Lung microvascular endothelial cell (primary cell): Measurements from ENCODE around the gene TFPI2. TPM values are rescaled to one million over a fixed set of nuclear protein-coding genes. Genes with fewer than 3 reads are reported as not detected.
"Not testable (repeated sequence)": the region's sequence is repeated elsewhere in the genome, so short reads cannot be mapped to it uniquely, and the experiment has no call there.

ENCODE experiments used
- DNase-seq, 2 donors: peaks; one replicate each; pipeline versions ENCODE4 v3.0.0 to v3.0.0-alpha.2; 2010; ENCODE audit warnings: low read depth in 2 of 2
- total RNA-seq: library from RNA; depleted of rRNA; stranded (reverse); fragments of >200 nt; gene quantifications from 2 replicates; pipeline ENCODE4 v1.2.1, GENCODE V29; 2014

Gene TFPI2, protein sequence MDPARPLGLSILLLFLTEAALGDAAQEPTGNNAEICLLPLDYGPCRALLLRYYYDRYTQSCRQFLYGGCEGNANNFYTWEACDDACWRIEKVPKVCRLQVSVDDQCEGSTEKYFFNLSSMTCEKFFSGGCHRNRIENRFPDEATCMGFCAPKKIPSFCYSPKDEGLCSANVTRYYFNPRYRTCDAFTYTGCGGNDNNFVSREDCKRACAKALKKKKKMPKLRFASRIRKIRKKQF
- total RNA-seq = 72.1 and 139 TPM in 2 replicates

DNA sequence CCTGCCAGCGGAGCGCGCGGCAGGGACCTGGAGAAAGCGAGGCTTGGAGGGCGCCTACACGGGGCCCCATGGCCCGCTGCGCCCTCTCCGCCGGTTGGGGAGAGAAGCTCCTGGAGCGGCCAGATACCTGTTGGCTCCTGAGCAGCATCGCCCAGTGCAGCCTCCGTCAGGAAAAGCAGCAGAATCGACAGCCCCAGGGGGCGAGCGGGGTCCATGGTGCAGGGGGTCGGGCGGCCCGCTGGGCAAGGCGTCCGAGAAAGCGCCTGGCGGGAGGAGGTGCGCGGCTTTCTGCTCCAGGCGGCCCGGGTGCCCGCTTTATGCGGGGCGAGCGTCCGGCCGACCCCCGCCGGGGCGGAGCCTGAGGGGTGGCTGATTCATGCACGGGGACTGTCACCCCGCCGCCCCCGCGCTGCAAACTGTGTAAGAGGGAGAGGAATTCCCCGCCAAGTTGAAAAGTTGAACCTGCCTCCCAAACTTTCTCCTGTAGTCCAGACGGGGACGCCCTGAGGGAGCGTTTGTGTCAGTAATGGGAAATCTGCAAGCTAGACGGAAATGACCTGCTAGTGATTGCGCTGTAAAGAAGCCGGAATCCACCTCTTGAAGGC lies at the start of gene TFPI2:
Gene TFPI2, minus strand, starts transcription at position 290 of the 605 bp plus-strand sequence. Its CDS starts 75 bp downstream, at position 215.
- peak; percentile 49 to 79 for DNase-seq

DNA sequence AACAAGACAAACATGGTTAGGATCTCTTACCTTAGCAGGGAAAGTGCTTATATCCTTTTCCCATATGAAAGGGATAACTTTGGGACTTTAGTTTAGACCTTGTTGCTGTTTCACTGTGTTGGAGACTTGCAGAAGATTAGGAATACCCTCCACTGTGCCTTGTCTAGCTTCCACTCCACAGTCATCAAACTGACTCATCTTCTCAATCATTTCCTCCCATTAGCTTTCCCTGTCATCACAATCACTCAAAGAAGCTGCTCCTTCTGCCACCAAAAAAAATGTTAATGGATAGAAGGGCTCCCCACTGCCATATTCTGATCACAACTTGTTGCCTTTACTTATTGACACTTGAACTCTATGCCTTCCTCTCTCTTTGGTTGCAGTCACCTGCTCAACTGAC lies 47.7 kb upstream of the TFPI2 start:
- DNase-seq = peak in 1 of 2 donors; percentile 73

DNA sequence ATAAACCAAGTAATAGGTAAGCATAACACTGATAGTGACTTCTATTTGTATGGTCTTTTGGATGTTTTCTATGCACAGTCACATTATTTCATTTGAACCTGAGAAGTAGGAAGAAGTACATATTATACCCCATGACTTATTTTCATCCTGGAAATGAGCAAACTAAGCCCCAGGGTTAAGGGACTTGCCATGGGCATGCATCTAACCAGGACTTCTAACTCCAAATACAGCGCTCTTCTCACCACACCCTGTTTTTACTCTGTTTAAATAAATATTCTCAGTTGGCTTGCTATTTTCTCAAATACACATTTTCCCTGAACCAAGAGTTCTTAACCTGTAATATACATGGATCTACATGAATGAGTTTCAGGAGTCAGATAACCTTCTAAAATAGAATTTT lies 47.3 kb upstream of the TFPI2 start:
- no peak for DNase-seq

DNA sequence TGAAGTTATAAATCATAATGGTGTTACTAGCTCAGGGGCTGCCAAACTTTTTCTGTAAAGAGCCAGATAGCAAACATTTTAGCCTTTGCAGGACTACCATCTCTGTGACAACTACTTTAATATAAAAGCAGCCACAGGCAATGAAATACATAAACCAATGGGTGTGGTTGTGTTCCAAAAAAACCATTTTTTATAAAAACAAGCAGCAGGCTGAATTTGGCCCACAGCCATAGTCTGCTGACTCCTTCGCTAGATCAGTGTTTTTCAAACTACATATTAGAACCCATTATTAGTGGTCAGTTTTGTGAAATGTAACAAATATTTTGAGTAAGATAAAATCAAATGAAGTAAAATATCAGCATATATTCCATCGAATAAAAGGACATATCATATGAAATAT lies 44.5 kb upstream of the TFPI2 start:
- peak; percentile 53 to 79 for DNase-seq

DNA sequence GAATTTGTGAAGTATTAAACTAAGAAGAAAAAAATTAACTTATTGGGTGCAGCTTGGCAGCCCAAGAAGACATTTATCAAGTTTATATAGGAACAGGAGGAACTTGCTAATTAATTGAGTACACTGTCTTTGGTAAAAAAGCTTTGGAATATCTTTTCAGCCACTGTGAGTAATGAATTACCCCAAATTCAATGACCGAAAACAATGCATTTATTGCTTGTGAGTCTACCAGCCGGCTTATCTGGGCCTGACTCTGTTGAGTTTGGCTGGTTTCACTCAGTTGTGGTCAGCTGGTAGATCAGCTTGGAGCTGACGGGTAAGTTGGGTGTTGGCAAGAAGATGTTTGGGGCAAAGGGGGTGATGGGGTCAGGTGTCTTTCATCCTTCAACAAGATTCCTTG lies 42.6 kb upstream of the TFPI2 start:
- DNase-seq = no peak

DNA sequence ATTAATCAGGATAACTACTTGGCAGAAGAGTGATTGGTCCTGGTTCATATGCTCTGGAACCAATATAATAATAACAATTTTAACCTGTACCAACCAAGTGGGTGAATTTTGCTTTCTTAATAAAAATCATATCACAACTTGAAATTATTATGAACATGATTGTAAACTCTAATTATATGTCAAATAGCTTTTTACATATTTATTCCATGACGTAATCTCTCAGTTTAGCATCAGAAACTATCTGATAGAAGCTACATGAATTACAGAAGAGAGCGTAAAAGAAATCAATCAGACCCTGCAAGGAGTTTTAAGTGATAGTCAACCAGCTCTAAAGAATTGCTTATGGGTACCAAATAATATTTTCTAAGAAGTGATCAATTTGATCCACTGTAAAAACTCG lies 41.1 kb upstream of the TFPI2 start:
- DNase-seq = no peak

DNA sequence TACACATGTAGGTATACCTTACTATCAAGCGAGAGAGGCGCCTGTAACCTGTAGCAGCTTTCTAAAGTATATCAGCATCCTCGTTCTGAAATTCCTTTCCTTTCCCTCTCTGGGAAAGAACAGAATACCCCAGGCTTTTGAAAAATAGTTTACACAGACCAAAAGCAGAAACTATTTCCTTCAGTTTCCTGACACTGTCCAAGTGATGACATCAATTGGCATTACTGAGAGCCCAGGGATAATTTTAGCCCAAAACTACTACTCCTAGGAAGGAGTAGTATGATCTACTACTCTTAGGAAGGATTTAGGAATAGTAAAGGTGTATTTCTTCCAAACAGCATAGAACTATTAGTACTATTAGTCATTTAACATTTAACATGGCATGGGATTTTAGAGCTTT lies 37.0 kb upstream of the TFPI2 start:
- no peak for DNase-seq

DNA sequence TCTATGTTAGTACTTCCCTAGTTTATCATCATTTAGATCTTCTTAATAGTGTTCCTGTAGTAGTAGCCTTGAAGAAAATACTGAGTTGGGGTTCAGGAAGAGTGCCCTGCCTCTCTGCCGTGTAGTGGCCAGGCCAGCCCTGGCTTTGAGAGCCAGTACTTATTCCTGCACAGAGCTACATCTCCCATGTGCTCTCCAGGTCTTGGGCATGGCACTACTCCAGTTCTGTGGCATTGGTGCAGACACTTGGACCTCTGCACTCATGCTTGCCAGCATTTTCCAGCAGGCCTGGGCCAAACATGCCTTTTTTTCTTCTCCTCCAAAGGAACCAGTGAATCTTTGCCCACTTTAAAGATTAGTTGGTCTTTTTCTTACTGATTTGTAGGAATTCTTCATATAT lies 36.2 kb upstream of the TFPI2 start:
- DNase-seq = no peak

DNA sequence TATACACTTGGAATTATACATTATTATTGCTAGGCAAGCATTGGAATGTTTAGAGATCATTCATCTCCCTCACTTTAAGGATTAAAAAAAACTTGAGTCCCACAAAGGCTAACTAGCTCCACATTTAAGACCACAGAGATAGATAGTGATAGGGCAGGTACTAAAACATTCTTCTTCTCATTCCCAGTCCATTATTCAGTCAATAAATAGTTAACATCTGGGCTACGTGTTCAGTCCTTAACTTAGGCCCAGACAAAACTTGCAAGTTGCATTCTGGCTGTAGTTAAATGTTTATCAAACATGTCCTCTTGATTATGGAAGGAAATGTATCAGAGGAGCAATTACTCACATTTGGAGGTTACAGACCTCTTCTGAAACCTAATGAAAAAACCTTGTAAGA lies 33.4 kb upstream of the TFPI2 start:
- DNase-seq = peak in 1 of 2 donors; percentile 61

DNA sequence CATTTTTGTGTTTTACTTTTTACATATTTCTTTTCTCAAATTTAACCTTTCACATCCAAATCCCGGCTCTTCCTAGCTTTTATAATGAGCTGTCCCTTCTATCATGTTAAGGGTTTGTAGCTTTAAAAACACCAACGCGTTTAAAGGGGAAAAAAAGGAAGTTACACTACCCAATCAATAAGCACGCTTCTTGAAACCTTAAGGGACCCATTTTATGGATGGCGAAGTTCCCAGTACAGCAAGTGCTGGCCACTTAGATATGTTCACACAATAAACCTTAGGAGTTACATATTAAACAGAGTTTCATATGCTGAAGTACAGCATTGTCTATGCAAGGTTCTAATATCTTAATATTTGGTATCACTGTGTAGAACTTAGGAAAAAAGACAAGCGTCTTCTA lies 32.7 kb upstream of the TFPI2 start:
- DNase-seq = peak; percentile 53 to 56

DNA sequence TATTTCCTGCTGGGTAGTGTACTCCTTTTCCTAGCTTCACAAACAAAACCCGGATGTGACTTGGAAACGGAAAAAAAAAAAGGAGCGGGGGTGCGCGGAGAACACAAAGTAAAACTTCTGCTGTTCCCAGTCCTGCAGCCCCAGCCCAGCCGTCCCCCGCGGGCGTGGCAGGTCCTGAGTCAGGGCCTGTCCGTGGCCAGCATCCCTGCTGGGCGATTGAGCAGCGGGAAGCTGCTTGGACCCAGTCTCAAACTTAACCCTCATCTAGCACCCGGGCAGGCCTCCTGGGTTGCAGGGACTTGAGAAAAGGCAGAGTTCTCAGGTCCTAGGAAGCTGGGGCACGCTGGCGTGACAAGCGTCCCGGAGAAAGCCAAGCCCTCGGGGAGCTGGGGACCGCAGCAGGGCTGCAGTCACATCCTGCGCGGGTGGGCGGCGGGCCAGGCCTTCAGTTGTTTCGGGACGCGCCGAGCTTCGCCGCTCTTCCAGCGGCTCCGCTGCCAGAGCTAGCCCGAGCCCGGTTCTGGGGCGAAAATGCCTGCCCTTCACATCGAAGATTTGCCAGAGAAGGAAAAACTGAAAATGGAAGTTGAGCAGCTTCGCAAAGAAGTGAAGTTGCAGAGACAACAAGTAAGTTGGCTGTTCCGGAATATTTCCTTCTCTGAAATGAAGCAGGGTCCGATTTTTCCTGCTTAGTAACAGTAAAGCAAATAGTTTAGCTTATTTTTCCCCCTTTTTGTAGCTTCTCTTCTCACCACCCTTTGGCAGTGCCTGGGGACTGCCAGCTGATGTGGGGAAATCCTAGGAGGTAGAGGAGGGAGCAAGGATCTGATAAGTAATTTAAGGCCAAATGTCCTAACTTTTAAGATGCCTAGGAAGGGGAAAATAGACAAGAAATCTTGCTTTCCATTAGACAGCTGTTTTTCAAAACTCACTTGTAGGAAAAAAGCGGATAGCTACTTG lies 31.3 kb upstream of the TFPI2 start, which contains the start of gene GNG11:
Gene GNG11, plus strand, starts transcription at position 129 of the 960 bp plus-strand sequence. Its CDS starts 403 bp downstream, at position 532.
- DNase-seq = peak; percentile 89 to 92

DNA sequence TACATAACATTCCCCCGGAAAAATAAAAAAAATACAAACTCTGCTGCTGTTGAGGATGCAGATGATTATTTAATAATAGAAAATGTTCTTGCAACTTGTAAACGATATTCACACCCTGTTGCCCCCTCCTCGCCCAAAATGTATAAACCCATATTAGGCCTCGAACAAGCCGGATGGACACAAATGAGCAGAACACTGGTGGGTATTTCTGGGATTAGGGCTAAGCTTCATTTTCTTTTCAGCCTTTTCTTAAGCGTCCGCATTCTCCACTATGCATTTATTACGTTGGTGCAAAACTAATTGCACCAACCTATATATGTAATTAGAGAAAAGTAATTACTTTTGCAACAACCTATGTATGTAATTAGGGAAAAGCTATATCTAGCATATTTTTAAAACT lies 30.6 kb upstream of the TFPI2 start:
- DNase-seq = no peak

DNA sequence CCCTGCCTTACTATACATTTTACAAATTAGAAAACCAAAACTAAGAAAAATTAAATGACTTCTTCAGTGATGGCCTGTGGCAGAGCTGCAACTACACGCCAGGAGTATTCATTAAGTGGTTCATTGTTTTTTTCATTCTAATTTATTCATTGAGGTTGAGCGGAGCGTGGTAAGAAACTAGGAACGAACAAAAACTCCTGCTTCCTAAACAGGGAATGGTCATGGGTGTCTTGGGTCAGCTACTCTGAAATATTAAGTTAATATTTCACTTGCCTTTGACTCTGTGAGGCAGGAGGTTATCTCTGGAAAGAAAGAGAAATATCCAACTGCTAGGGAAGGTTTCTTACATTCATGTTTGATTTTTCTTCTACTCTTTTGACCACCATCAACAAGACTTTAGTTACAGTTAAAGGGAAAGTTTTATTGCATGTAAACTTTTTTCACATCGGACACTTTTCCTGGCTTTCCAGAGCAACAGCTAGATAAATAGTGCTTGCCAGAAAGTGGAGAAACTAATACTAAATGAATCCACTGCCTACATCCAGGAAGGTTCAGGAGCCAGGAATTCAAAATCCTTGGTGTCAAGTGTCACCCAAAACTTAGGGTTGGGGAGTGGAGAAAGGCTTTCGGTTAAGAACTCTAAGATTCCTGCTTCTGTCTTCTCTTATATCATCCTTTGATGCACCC lies 30.1 kb upstream of the TFPI2 start:
- no peak for DNase-seq

DNA sequence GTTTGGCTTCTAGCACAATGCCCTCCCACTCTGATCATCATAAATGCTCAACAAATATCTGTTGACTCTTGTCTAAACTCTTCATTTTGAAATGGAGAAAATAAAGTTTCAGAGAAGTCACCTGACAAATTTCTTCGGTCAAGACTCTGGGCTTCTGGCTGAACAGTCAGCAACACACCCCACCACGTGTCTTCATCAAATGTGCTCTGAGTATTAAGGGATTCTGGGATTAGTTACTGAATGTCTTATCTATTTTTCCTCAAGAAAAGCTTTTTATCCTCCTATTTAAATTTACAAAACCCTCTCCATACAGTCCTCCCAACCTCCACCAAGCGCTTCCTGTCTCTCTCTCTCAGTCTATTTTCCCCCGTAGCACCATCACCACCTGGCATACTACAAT lies 25.8 kb upstream of the TFPI2 start:
- not testable (repeated sequence) for DNase-seq

DNA sequence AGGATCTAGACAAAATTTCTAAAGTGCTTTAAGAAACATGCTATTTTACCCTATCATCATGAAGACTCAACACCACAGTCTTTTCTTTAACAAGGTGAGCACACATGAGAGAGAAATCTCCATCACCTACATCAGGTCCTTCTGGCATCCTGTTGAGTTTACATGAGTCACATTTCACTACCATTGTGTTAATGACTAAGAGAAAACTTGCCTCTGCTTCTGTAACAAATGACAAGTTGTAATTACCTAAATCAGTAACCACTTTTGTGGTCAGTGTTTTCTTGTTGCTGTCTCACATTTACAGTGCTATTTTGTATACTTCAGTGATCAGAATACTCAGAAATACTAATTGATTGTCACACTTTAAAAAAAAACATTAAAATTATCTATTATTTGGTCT lies 25.3 kb upstream of the TFPI2 start:
- DNase-seq = peak in 1 of 2 donors; percentile 54

DNA sequence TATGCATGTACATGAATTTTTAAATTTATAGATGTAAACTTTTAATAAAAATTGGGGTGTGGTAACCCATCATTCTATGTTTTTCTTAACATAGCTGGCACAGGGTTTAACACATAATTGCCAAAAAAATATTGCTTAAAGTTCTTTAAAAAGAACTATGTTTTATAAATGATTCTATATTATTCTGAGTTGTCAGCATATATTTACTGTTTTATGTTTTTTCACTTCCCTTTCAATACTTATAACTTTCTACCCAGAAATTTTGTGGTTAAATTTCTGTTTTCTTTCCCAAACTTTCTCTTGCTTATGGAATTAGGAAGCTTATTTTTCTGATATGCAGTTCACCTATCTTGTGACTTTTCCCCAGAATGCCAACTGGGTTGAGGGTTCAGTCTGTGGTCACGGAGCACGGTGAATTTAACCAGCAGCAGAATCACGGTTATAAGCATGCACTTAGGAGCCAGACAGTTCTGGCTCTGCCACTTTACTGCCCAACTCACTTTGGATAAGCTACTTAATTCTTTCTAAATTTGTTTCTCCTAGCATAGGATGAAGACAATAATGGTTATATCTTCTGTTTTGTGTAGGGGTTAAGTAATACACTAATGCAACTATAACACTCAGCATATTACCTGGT lies 24.8 kb upstream of the TFPI2 start:
- not testable (repeated sequence) for DNase-seq

DNA sequence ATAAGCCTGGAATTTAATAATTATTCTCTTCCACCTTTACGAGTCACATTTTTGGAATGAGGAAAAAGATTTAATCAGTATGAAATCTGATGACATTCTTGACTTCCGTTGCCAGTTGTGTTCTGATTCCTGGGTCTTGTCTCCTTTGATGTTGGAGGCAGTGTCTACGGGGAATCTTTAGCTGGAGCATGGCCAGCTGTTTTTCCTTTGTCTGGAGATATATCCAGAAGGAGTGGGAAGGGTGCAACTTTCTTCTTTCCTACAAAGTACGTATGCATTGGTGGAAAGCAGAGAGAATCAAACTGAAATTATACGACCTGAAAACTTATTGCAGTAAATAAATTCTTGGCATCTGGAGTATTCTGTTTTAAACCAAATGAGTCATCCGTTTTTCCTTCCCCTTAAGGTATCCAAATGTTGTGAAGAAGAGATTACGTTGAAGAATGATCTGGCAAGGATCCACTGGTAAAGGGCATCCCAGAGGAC lies 24.1 kb upstream of the TFPI2 start:
- DNase-seq = peak in 1 of 2 donors; percentile 88

DNA sequence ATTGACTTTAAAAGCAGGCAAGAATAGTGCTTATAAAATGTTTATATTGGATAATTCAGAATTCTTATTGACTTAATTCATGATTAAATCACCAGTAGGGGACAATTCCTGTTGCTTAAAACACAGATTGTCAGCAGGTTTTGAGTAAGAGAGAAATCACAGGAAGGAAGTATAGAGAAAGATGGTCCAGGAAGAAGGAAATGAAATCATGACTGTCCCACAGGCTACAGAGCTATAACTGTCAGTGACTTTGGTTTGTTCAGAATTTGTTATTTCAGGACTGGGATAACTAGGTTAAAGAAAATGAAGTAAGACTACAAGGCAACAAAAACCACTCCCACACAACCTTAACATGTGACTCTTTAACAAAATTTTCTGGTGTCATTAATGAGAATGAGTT lies 22.6 kb upstream of the TFPI2 start:
- peak in 1 of 2 donors; percentile 80 for DNase-seq

DNA sequence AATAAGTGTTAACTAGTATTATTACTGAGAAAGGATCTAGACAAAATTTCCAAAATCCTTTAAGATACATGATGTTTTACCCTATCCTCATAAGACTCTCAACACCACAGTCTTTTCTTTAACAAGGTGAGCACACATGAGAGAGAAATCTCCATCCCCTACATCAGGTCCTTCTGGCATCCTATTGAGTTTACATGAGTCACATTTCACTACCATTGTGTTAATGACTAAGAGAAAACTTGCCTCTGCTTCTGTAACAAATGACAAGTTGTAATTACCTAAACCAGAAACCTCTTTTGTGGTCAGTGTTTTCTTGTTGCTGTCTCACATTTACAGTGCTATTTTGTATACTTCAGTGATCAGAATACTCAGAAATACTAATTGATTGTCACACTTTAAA lies 21.1 kb upstream of the TFPI2 start:
- peak in 1 of 2 donors; percentile 64 for DNase-seq

DNA sequence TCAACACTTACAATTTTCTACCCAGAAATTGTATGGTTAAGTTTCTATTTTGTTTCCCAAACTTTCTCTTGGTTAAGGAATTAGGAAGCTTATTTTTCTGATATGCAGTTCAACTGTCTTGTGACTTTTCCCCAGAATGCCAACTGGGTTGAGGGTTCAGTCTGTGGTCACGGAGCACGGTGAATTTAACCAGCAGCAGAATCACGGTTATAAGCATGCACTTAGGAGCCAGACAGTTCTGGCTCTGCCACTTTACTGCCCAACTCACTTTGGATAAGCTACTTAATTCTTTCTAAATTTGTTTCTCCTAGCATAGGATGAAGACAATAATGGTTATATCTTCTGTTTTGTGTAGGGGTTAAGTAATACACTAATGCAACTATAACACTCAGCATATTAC lies 20.7 kb upstream of the TFPI2 start:
- not testable (repeated sequence) for DNase-seq
